Progenitor cell of endocrine pancreas (in vitro differentiated cells): ENCODE results near the gene CCDC175. TPM values are rescaled to one million over a fixed set of nuclear protein-coding genes. Genes with fewer than 3 reads are reported as not detected.

Experiments
- DNase-seq: peaks from one replicate; pipeline ENCODE4 v3.0.0; 2021; ENCODE audit warnings: low spot score; ENCODE audit not compliant: unreplicated experiment
- H3K27ac Mint-ChIP-seq: 2 replicates; pipeline ENCODE4 v1.8.0; 2021; ENCODE audit warnings: mild to moderate bottlenecking, moderate library complexity, mixed read lengths
- H3K27me3 Mint-ChIP-seq: 2 replicates; pipeline ENCODE4 v1.8.0; 2021; ENCODE audit warnings: mixed read lengths
- H3K36me3 Mint-ChIP-seq: 2 replicates; pipeline ENCODE4 v1.8.0; 2022; ENCODE audit warnings: mixed read lengths; ENCODE audit not compliant: insufficient read depth
- H3K4me1 Mint-ChIP-seq: 2 replicates; pipeline ENCODE4 v1.8.0; 2021; ENCODE audit warnings: low read depth, mixed read lengths
- H3K4me3 Mint-ChIP-seq: 2 replicates; pipeline ENCODE4 v1.8.0; 2021; ENCODE audit warnings: low read depth, mild to moderate bottlenecking, moderate library complexity, mixed read lengths
- H3K9me3 Mint-ChIP-seq: 2 replicates; pipeline ENCODE4 v1.8.0; 2021; ENCODE audit warnings: low read depth, mixed read lengths
- CTCF ChIP-seq: fragments of 200-600 bp; sonication (generic); IDR thresholded peaks from one replicate; pipeline ENCODE4 v1.5.0; 2021; ENCODE audit warnings: antibody characterized with exemption, mild to moderate bottlenecking; ENCODE audit not compliant: unreplicated experiment
- total RNA-seq: library from RNA; stranded (reverse); gene quantifications from 2 replicates; pipeline ENCODE4 v1.2.1, GENCODE V29; 2021

CCDC175 gene
- total RNA-seq, 1 donor from 2014 or later = 0.26 TPM

- no peak for TF ChIP-seq CTCF
- Mint-ChIP-seq H3K36me3 (no peaks in the 10 kb centered on the region), H3K27me3 (no peaks in the 10 kb centered on the region), H3K27ac (no peak overlapping the region), H3K4me3 (no peak overlapping the region), H3K9me3 (no peaks in the 10 kb centered on the region), H3K4me1 (peaks cover 12% of the 10 kb centered on the region)
- DNase-seq = no peak
Observed at GRCh38 chr14:59541731-59542130, 34.9 kb downstream of the CCDC175 start.

- no peaks in the 10 kb centered on the region for H3K9me3 Mint-ChIP-seq
- peaks cover 3% of the 10 kb centered on the region for H3K27me3 Mint-ChIP-seq
- H3K4me3 Mint-ChIP-seq = no peak overlapping the region
- H3K4me1 Mint-ChIP-seq = peaks cover 12% of the 10 kb centered on the region
- H3K27ac Mint-ChIP-seq = no peak overlapping the region
- DNase-seq = no peak
- TF ChIP-seq CTCF = no peak
- H3K36me3 Mint-ChIP-seq = no peaks in the 10 kb centered on the region
Observed at GRCh38 chr14:59540852-59541251, 35.8 kb downstream of the CCDC175 start.

- no peak for TF ChIP-seq CTCF
- Mint-ChIP-seq H3K4me1 (peaks cover 2% of the 10 kb centered on the region), H3K36me3 (no peaks in the 10 kb centered on the region), H3K27me3 (peaks cover 3% of the 10 kb centered on the region), H3K9me3 (no peaks in the 10 kb centered on the region), H3K27ac (no peak overlapping the region), H3K4me3 (no peak overlapping the region)
- DNase-seq = no peak
Observed at GRCh38 chr14:59538936-59539335, 37.7 kb downstream of the CCDC175 start.

- Mint-ChIP-seq H3K4me1 (no peaks in the 10 kb centered on the region), H3K36me3 (no peaks in the 10 kb centered on the region), H3K27me3 (peaks cover 3% of the 10 kb centered on the region), H3K27ac (no peak overlapping the region), H3K4me3 (no peak overlapping the region), H3K9me3 (no peaks in the 10 kb centered on the region)
- no peak for TF ChIP-seq CTCF
- DNase-seq = no peak
Observed at GRCh38 chr14:59537476-59537875, 39.1 kb downstream of the CCDC175 start.

GRCh38 chr14:59534361-59534987 is 42.1 kb downstream of the CCDC175 start:
- no peak for TF ChIP-seq CTCF
- H3K4me1 Mint-ChIP-seq = no peaks in the 10 kb centered on the region
- H3K36me3 Mint-ChIP-seq = no peaks in the 10 kb centered on the region
- no peak for DNase-seq
- no peaks in the 10 kb centered on the region for H3K9me3 Mint-ChIP-seq
- H3K27ac Mint-ChIP-seq = peak overlapping the region; percentile 30
- H3K4me3 Mint-ChIP-seq = no peak overlapping the region
- H3K27me3 Mint-ChIP-seq = peaks cover 3% of the 10 kb centered on the region
